Fibroblast of the aortic adventitia (primary cell): ENCODE data around the gene TTC34. TPM values are rescaled to one million over a fixed set of nuclear protein-coding genes. Genes with fewer than 3 reads are reported as not detected.

Experiments used
- DNase-seq: peaks from one replicate; pipeline ENCODE4 v3.0.0-alpha.2; 2010; ENCODE audit warnings: low read depth
- H3K4me3 ChIP-seq: 2 replicates; pipeline ENCODE4 v1.5.1; 2011; ENCODE audit warnings: low read depth, mild to moderate bottlenecking, control low read depth, low read length, moderate library complexity
- CTCF ChIP-seq: IDR thresholded peaks from 2 replicates; pipeline ENCODE4 v1.5.1; 2011; ENCODE audit warnings: mild to moderate bottlenecking, low read length, control low read depth, inconsistent platforms; ENCODE audit not compliant: insufficient read depth
- total RNA-seq: library from RNA; depleted of rRNA; stranded (reverse); fragments of >200 nt; gene quantifications from 2 replicates; pipeline ENCODE4 v1.2.3, GENCODE V29; 2012; ENCODE audit warnings: low replicate concordance

The TTC34 gene
- total RNA-seq, 1 donor, result 0.27 TPM

- H3K4me3 ChIP-seq, result no peak overlapping the region
- DNase-seq, result no peak
- no peak for TF ChIP-seq CTCF
Measured at GRCh38 chr1:2787163-2787911, 14.2 kb downstream of the TTC34 start.

GRCh38 chr1:2786329-2787162 lies 14.9 kb downstream of the TTC34 start:
- no peak overlapping the region for H3K4me3 ChIP-seq
- no peak for TF ChIP-seq CTCF
- DNase-seq, result no peak

GRCh38 chr1:2785631-2786328 lies 15.7 kb downstream of the TTC34 start:
- no peak overlapping the region for H3K4me3 ChIP-seq
- no peak for DNase-seq
- TF ChIP-seq CTCF, result no peak

GRCh38 chr1:2784854-2785630 lies 16.5 kb downstream of the TTC34 start:
- no peak for TF ChIP-seq CTCF
- DNase-seq, result no peak
- H3K4me3 ChIP-seq, result no peak overlapping the region

- TF ChIP-seq CTCF, result no peak
- DNase-seq, result no peak
Measured at GRCh38 chr1:2783435-2784397, 17.8 kb downstream of the TTC34 start.

More at GRCh38 chr1:2783435-2784397, 17.8 kb downstream of the TTC34 start:
- no peak overlapping the region for H3K4me3 ChIP-seq
